GM19324 (cell line): Measurements from ENCODE around the gene DDX54.

Source experiments
- ATAC-seq: cut with Tn5 transposase; IDR thresholded peaks from one replicate; pipeline ENCODE4 v1.9.1; 2021; ENCODE audit warnings: mild to moderate bottlenecking, moderate library complexity; ENCODE audit not compliant: unreplicated experiment, low FRiP score

DDX54 gene

DNA sequence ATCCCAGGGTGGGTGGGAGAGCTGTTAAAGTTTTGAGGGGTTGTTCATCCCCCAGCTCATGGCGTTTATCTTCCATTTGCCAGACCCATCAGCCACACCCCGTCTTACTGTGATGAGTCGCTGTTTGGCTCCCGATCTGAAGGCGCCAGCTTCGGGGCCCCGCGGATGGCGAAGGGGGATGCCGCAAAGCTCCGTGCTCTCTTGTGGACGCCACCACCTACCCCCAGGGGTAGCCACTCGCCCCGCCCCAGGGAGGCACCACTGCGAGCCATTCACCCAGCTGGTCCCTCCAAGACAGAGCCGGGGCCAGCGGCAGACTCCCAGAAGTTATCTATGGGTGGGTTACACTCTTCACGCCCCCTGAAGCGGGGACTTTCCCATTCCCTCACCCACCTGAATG is 5.9 kb upstream of the DDX54 start:
- ATAC-seq: no peak

DNA sequence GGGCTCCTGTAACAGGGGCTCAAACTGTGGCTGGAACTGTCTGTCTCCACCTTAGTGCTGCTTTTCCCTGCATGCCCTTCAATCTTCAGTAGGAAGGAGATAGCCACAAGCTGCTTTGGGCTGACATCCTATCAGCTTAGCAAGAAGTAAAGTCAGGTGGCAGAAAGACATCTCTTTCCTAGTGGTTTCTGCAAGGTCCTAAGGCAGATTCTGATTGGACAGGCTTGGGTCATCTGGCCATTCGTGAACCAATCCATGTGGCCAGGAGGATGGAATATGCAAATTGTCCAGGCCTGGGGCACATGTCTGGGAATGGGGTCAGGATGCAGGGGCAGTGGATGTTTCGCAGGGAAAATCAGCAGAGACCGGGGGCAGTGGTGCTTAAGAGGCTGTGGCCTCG is 5.5 kb upstream of the DDX54 start:
- no peak for ATAC-seq

- ATAC-seq: no peak
Observed at GRCh38 chr12:113189361-113189760, 4.1 kb upstream of the DDX54 start.

GRCh38 chr12:113186666-113187325 is 1.5 kb upstream of the DDX54 start:
- no peak for ATAC-seq

- ATAC-seq: peak; percentile 1
Observed at GRCh38 chr12:113186033-113186365, 721 bp upstream of the DDX54 start.

DNA sequence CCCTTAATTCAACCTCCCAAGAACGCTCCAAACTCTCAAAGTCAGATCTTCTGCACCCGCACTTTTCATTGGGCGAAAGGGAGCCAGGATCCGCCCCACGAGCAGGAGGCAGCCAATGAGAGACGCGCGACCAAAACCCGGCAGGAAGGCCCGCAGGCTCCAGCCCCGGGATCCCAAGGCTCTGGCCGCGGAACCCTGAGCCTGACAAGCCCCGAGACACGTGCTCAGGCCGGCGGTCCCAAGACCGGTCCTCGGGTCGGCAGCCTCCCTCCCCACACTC is 438 bp downstream of the DDX54 start:
- peak; percentile 78 for ATAC-seq

DNA sequence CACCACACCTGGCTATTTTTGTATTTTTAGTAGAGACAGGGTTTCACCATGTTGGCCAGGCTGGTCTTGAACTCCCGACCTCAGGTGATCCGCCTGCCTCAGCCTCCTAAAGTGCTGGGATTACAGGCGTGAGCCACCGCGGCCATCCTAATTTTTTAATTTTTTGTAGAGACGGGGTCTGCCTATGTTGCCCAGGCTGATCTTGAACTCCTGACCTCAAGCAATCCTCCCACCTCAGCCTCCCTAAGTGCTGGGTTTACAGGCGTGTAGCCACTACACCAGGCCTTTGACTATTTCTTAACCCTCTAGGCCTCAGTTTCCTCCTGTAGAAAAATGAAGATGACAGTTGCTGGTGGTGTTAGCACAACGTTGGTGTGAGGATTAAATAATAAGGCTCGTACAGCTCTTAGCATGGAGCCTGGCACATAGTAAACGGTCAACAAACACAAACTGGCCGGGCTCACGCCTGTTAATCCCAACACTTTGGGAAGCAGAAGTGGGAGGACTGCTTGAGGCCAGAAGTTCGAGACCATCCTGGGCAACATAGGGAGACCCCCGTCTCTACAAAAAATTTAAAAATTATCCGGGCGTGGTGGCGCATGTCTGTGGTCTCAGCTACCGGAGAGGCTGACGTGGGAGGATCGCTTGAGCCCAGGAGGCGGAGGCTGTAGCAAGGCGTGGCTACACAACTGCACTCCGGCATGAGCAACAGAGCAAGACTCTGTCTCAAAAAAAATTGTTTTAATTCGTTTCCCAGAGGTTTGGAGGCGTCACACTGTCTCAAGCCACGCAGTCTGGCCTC is 979 bp downstream of the DDX54 start:
- ATAC-seq: peak; percentile 53

DNA sequence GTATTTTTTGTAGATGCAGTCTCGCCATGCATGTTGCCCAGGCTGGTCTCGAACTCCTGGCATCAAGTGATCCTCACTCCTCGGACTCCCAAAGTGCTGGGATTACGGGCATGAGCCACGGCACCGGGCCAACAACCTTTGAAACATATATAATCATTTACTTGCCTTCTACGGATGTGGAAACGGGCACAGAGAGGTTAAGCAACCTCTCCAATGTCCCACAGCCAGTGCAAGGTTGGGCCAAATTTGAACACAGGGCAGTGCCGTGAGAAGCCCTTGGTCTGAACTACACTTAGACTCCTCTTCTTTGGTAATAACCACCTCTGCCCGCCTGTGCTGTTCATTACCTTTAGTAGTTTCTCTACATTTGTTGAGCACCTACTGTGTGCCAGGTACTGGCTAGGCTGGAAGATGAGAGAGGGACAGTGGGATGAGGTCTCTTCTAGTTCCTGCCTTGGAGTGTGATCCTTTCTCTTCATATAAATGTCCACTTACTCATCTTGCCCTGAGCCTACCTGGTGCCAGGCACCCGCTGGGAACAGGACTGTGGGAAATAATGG is 2.2 kb downstream of the DDX54 start:
- ATAC-seq: no peak

DNA sequence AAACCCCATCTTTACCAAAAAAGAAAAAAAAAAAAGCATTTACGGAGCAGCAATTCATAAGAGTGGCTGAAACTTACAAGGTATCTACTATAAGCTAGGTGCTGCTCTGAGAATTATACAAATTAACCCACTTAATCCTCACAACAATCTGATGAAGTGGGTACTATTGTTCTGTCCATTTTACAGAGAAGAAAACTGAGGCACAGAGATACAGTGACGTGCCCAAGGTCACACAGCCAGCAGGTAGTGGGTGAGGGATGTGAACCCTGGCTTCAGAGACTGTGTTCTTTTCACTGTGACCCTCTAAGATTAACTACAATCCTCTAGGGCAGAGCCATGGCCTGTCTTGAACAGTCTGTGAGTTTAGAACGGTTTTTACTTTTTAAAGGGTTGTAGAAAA is 3.3 kb downstream of the DDX54 start:
- no peak for ATAC-seq

GRCh38 chr12:113180333-113180732 is 4.9 kb downstream of the DDX54 start:
- no peak for ATAC-seq

DNA sequence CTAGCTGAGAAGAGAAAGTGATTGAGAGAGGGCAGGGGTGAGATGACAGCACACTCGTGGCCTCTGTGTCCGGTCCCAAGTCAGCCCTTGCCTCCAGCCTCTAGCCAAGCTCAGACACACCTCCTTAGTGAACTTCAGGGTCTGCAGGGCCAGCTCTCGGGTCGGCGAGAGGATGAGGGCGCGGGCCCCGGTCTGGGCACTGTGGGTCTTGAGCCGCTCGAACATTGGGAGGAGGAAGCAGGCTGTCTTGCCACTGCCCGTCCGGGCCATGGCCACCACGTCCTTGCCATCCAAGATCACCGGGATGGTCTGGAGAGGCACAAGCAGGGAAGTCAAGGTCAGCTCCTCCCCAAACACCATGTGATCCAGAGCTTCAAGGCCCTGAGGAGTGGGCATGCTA is 6.3 kb downstream of the DDX54 start:
- ATAC-seq: no peak

DNA sequence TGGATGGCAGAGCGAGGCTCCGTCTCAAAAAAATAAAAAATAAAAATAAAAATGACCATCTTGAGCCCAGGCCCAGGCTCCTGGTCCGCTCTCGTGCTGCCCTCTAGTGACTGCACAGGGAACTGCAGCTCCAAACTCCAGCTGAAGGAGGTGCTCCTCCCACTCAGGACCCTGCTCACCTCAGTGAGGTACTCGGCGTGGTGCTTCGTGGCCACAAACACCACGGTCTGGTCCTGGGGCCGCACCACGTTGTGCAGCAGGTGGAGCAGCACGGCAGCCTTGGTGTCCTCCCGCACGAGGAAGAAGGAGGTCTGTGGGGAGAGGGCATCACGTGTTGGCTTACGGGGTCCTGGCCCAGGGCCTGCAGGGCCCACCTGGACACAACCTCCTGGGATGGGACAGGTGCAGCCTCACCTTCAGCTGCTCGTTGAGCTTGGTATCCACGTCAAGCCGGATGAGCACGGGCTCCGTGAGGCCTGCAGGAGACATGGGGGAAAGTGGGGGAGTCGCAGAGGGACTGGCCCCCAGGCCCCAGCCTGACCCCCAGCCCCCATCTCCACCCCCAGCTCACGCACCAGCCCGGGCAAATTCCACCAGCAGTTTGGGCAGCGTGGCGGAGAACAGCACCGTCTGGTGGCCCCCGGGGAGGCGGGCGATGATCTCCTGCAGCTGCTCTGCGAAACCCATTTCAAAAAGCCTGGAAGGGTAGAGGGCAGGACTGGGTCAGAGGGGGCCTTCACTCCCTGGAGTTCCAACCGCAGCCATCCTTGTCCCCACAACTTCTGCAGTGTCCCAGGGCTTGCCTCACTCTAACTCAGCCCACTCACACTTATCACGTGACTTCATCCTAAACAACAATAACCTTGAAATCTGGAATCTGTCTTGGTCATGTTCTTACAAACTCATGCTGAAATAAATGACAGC is 10.6 kb downstream of the DDX54 start:
- ATAC-seq: no peak

DNA sequence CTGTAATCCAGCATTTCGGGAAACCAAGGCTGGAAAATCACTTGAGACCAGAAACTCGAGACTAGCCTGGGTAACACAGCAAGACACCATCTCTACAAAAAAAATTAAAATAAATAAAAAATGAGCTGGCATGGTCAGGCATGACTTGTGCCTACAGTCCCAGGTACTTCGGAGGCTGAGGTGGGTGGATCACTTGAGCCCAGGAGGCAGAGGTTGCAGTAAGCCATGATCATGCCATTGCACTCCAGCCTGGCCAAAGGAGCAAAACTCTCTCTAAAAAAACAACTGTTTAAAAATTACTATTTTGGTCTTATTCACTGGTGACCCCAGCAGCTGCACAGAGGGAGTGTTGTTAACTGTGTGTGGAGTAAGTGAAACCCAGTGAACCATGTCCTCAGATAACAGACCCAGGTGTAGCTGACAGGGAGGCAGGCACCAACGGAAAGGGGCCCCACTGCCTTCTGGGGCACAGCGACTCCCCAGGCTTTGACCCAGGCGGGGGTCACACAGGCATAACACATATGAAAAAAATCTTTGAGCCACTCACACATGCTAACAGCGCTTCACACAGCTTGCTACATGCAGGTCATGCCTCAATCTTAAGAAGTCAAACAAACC is 12.1 kb downstream of the DDX54 start:
- ATAC-seq: peak; percentile 60

- no peak for ATAC-seq
Observed at GRCh38 chr12:113172185-113172584, 13.1 kb downstream of the DDX54 start.

DNA sequence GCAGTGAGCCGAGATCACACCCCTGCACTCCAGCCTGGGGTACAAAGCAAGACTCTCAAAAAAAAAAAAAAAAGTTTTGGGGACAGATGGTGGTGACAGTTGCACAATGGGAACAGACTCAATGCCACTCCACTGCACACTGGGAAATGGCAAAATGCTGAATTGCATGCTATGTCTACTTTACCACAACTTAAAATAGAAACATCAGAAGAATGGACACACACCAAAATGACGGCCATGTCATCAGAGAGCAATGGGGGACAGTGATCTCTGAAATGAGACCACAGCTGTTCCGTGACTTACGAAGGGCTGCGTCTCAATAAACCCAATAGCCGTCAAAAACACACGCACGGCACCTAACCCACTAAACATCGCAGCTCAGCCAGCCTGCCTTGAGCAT is 13.7 kb downstream of the DDX54 start:
- ATAC-seq: no peak

GRCh38 chr12:113170926-113171325 is 14.4 kb downstream of the DDX54 start:
- no peak for ATAC-seq

DNA sequence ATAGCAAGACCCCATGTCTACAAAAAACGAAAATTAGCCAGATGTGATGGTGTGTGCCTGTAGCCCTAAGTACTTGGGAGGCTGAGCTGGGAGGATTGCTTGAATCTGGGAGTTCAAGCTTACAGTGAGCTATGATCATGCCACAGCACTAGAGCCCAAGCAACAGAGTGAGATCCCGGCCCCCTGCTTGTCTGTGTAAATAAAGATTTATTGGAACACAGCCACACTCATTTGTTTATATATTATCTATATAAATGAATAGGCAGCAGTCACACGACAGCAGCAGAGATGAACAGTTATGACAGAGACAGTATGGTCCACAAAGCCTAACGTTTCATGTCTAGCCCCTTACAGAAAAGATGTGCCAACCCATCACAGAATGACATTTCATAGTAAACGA is 14.8 kb downstream of the DDX54 start:
- no peak for ATAC-seq

- ATAC-seq: no peak
Observed at GRCh38 chr12:113169697-113170096, 15.6 kb downstream of the DDX54 start.

DNA sequence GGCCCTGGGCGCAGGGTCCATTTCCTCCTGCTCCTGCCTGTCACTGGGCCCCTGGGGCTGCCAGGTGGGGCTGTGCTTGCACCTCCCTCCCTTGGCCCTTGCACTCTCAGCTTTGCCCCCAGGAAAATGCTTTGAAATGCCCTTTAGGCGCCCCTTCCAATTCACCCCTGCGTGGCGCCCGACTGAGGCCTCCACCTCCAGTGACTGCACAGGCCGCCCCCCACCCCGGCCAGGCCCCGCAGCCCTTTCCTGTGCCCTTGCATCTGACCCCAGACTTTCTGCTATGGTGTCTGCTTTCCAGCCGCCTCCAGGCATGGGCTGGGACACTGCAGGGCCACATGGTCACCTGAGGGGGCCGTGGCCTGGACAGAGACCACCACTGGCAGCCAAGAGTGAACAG is 17.4 kb downstream of the DDX54 start:
- ATAC-seq: no peak

DNA sequence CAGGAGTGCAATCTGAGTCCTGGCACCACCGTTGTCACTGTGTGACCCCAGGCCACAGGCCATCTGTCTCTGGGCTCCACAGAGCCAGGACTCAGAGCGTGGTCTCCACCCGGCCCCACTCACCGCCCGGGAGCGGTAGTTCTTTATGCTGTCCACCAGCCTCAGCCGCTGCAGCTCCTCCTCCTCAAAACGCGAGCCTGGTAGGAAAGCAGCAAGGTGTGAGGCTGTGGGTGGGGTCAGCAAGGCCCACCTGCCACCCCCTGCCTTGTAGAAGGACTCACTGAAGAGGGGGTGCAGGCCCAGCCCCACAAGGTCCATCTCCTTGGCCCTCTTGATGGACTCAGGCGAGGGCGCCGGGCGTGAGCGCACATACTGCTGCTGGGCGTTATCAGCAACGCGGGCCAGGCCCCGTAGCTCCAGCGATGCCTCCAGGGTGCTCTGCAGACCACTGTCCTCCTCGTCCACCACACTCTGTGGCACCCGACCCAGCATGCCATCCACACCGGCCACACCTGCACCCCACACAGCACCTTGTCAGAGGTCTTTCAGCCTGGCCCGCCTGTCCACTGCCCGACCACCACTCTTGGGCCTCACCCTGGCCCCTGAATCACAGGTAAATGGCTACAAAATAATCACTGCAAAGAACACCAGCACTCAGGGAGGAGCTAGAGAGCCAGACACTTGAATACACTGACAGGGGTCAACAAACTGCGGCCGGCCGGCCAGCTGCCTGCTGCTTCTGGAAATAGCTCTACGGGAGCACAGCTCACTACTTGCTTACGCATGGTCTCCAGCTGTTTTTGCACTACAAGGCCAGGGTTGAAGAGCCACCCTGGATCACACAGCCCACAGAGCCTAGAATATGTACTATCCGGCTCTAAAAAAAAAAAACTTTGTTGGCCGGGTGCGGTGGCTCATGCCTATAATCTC is 19.5 kb downstream of the DDX54 start:
- no peak for ATAC-seq
